ENCODE results near the gene DYTN. TPM values are rescaled to one million over a fixed set of nuclear protein-coding genes. Genes with fewer than 3 reads are reported as not detected.

Gene DYTN
- total RNA-seq, 2 experiments from 2014 or later = not detected

GRCh38 chr2:206614811-206615210 is 103.4 kb downstream of the DYTN start:
- Mint-ChIP-seq H3K4me3 (no peak overlapping the region), H3K9me3 (no peaks in the 10 kb centered on the region), H3K27ac (no peak overlapping the region), H3K4me1 (ENCODE audit: low read depth) (no peaks in the 10 kb centered on the region), H3K36me3 (ENCODE audit: low read depth) (no peaks in the 10 kb centered on the region), H3K27me3 (no peaks in the 10 kb centered on the region)
- H3K36me3 ChIP-seq (ENCODE audit: insufficient read depth, low read length) = no peaks in the 10 kb centered on the region
- no peaks in the 10 kb centered on the region for H3K4me1 ChIP-seq (ENCODE audit: insufficient read depth, low read length)
- ATAC-seq (ENCODE audit: poor library complexity) = no peak
- H3K27ac ChIP-seq (ENCODE audit: low read depth in 1 of 2, low read length in 2 of 2) = no peak overlapping the region
- intact Hi-C loops (cut with DNase I, micrococcal nuclease) = no loop called here
- ChIA-PET POLR2A (no interaction called here), CTCF (no interaction called here)
- H3K27me3 ChIP-seq (ENCODE audit: control insufficient read depth in 1 of 2, insufficient read depth in 2 of 2, low read length in 2 of 2) = no peaks in the 10 kb centered on the region
- no peak for DNase-seq
- H3K9me3 ChIP-seq (ENCODE audit: control insufficient read depth in 1 of 2, insufficient read depth in 1 of 2, low read length in 2 of 2) = no peaks in the 10 kb centered on the region
- no peak for TF ChIP-seq CTCF (IDR thresholded peaks at IDR 0.05)
- no peak overlapping the region for H3K4me3 ChIP-seq (ENCODE audit: low read length)

- H3K27me3 Mint-ChIP-seq = no peaks in the 10 kb centered on the region
- Histone ChIP-seq H3K4me3 (ENCODE audit: low read length) (no peak overlapping the region), H3K36me3 (ENCODE audit: insufficient read depth, low read length) (no peaks in the 10 kb centered on the region), H3K27ac (ENCODE audit: low read depth in 1 of 2, low read length in 2 of 2) (no peak overlapping the region), H3K27me3 (ENCODE audit: control insufficient read depth in 1 of 2, insufficient read depth in 2 of 2, low read length in 2 of 2) (no peaks in the 10 kb centered on the region), H3K4me1 (ENCODE audit: insufficient read depth, low read length) (no peaks in the 10 kb centered on the region), H3K9me3 (ENCODE audit: control insufficient read depth in 1 of 2, insufficient read depth in 1 of 2, low read length in 2 of 2) (no peaks in the 10 kb centered on the region)
- H3K4me3 Mint-ChIP-seq = no peak overlapping the region
- TF ChIP-seq CTCF (IDR thresholded peaks at IDR 0.05) = no peak
- H3K9me3 Mint-ChIP-seq = no peaks in the 10 kb centered on the region
- CTCF ChIA-PET = no interaction called here
- H3K4me1 Mint-ChIP-seq (ENCODE audit: low read depth) = no peaks in the 10 kb centered on the region
- no peaks in the 10 kb centered on the region for H3K36me3 Mint-ChIP-seq (ENCODE audit: low read depth)
- DNase-seq (no peak), ATAC-seq (ENCODE audit: poor library complexity) (no peak)
- POLR2A ChIA-PET = no interaction called here
- H3K27ac Mint-ChIP-seq = no peak overlapping the region
- intact Hi-C loops (cut with DNase I, micrococcal nuclease) = no loop called here
Measured at GRCh38 chr2:206611736-206612135, 106.5 kb downstream of the DYTN start.

- Histone ChIP-seq H3K27me3 (ENCODE audit: control insufficient read depth in 1 of 2, insufficient read depth in 2 of 2, low read length in 2 of 2) (no peaks in the 10 kb centered on the region), H3K36me3 (ENCODE audit: insufficient read depth, low read length) (no peaks in the 10 kb centered on the region), H3K9me3 (ENCODE audit: control insufficient read depth in 1 of 2, insufficient read depth in 1 of 2, low read length in 2 of 2) (no peaks in the 10 kb centered on the region), H3K4me3 (ENCODE audit: low read length) (no peak overlapping the region), H3K4me1 (ENCODE audit: insufficient read depth, low read length) (no peaks in the 10 kb centered on the region), H3K27ac (ENCODE audit: low read depth in 1 of 2, low read length in 2 of 2) (no peak overlapping the region)
- no peak overlapping the region for H3K27ac Mint-ChIP-seq
- ChIA-PET CTCF (no interaction called here), POLR2A (no interaction called here)
- intact Hi-C loops (cut with DNase I, micrococcal nuclease) = no loop called here
- TF ChIP-seq CTCF (IDR thresholded peaks at IDR 0.05) = no peak
- H3K4me3 Mint-ChIP-seq = no peak overlapping the region
- no peaks in the 10 kb centered on the region for H3K27me3 Mint-ChIP-seq
- no peaks in the 10 kb centered on the region for H3K36me3 Mint-ChIP-seq (ENCODE audit: low read depth)
- ATAC-seq (ENCODE audit: poor library complexity) (no peak), DNase-seq (no peak)
- no peaks in the 10 kb centered on the region for H3K9me3 Mint-ChIP-seq
- H3K4me1 Mint-ChIP-seq (ENCODE audit: low read depth) = no peaks in the 10 kb centered on the region
Measured at GRCh38 chr2:206611191-206611590, 107.0 kb downstream of the DYTN start.
